ENCODE measurements around the gene TBL3. TPM values are rescaled to one million over a fixed set of nuclear protein-coding genes. Genes with fewer than 3 reads are reported as not detected.

Gene TBL3
- total RNA-seq, 2 experiments from 2014 or later, result 27.7 to 28.7 TPM

DNA sequence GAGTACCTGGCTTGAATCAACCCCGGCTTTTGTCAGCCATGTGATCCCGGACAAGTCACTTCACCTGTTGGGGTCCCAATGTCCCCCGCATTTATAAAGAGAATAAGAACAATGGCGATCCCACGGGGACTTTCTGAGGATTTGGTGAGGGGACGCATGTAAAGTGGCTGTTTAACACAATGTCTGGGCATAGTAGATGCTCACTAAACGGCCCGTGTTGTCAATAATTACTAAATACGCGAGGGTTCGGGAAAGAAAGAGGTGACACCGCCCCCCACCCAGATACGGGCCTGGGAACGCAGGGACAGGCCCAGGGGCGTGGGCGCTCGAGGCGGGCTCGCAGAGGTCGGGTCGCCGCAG, 19.7 kb downstream of the TBL3 start:
- peaks cover 14% of the 10 kb centered on the region for H3K27me3 Mint-ChIP-seq
- no peaks in the 10 kb centered on the region for H3K9me3 Mint-ChIP-seq
- H3K27ac Mint-ChIP-seq, result peak overlapping the region; percentile 71
- ChIA-PET POLR2A (interaction anchor here (1.0 to 5.6 kb wide), 9 partner anchors 8 to 223 kb away, joined by 3 to 56 read pairs (median 15); partner anchors contain the start of genes GFER, NOXO1, PGP and RPS2), CTCF (interaction anchor here (1.5 to 3.8 kb wide), 2 partner anchors 13 to 164 kb away, joined by 3 to 36 read pairs; partner anchors contain the start of gene TRAF7)
- H3K36me3 Mint-ChIP-seq (ENCODE audit: low read depth), result peaks cover 14% of the 10 kb centered on the region
- H3K4me1 Mint-ChIP-seq, result peaks cover 37% of the 10 kb centered on the region
- H3K4me3 Mint-ChIP-seq, result peak overlapping the region; percentile 73
- DNase-seq, result no peak

DNA sequence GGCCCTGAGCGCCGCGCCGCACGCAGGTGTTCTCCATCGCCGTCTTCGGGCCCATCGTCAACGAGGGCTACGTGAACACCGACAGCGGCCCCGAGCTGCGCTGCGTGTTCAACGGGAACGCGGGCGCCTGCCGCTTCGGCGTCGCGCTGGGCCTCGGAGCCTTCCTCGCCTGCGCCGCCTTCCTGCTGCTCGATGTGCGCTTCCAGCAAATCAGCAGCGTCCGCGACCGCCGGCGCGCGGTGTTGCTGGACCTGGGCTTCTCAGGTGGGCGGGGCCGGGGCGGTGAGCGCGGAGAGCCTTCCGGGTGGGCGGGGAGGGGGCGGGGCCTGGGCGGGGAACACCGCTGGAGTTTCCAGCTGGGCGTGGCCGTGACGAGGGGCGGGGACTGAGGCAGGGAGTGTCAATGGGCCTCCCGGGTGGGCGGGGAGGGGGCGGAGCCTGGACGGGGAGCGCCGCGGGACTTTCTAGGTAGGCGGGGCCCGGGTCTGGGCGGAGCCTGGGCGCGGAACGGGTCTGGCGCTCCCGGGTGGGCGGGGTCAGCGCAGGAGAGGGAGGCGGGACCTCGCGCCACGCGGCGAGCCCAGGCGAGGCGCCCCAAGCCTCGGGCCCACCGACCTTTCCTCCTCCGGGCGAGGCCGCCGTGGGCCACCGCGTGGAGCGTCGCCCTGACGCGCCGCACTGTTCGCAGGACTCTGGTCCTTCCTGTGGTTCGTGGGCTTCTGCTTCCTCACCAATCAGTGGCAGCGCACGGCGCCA, 20.3 kb downstream of the TBL3 start:
- peaks cover 37% of the 10 kb centered on the region for H3K4me1 Mint-ChIP-seq
- POLR2A ChIA-PET, result interaction anchor here (1.0 to 5.6 kb wide), 9 partner anchors 8 to 222 kb away, joined by 3 to 56 read pairs (median 15); partner anchors contain the start of genes GFER, NOXO1, PGP and RPS2
- H3K27ac Mint-ChIP-seq, result peak overlapping the region; percentile 35
- CTCF ChIA-PET, result interaction anchor here (1.5 to 3.8 kb wide), 2 partner anchors 12 to 163 kb away, joined by 3 to 36 read pairs; partner anchors contain the start of gene TRAF7
- H3K9me3 Mint-ChIP-seq, result no peaks in the 10 kb centered on the region
- peaks cover 12% of the 10 kb centered on the region for H3K36me3 Mint-ChIP-seq (ENCODE audit: low read depth)
- DNase-seq, result peak; percentile 98
- peak overlapping the region; percentile 73 for H3K4me3 Mint-ChIP-seq
- peaks cover 14% of the 10 kb centered on the region for H3K27me3 Mint-ChIP-seq

DNA sequence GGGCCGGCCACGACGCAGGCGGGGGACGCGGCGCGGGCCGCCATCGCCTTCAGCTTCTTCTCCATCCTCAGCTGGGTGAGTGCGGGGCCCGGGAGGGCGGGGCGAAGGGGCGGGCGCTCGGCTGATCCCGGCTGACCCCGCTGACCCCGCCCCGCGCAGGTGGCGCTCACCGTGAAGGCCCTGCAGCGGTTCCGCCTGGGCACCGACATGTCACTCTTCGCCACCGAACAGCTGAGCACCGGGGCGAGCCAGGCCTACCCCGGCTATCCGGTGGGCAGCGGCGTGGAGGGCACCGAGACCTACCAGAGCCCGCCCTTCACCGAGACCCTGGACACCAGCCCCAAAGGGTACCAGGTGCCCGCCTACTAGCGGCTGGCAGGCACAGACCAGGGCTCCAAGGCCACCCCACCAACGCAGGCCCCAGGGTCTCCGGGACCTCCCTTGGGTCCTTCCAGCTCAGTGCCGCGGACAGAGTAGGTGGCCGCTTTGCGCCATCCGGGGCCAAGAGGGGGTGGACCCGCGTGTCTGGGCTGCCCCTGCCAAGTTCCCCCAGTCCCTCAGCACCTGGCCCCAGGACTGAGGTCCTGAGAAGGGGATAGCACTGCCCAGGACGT, 21.0 kb downstream of the TBL3 start:
- POLR2A ChIA-PET, result interaction anchor here (1.0 to 5.6 kb wide), 8 partner anchors 9 to 162 kb away, joined by 3 to 56 read pairs (median 16); partner anchors contain the start of genes GFER, NOXO1, RPS2 and TBL3
- Mint-ChIP-seq H3K36me3 (ENCODE audit: low read depth) (peaks cover 16% of the 10 kb centered on the region), H3K4me3 (no peak overlapping the region), H3K9me3 (no peaks in the 10 kb centered on the region), H3K4me1 (peaks cover 37% of the 10 kb centered on the region), H3K27ac (no peak overlapping the region), H3K27me3 (peaks cover 14% of the 10 kb centered on the region)
- CTCF ChIA-PET, result interaction anchor here (1.5 to 3.8 kb wide), 2 partner anchors 12 to 163 kb away, joined by 3 to 36 read pairs; partner anchors contain the start of gene TRAF7
- DNase-seq, result no peak

DNA sequence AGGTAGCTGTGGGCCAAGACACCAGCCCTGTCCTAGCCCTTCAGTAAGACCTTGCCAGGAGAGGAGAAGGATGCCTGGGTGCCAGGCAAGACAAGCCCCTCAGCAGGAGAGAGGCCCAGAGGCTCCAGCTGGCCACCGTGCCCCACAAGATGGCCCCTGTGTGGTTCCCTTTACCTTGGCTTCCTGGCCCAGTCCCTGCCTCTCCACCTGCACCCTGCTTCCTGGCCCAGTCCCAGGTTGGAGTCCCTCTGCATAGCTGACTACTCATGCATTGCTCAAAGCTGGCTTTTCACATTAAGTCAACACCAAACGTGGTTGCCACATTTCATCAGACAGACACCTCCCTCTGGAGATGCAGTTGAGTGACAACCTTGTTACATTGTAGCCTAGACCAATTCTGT, 21.9 kb downstream of the TBL3 start:
- ChIA-PET POLR2A (interaction anchor here (4.6 to 5.6 kb wide), 4 partner anchors 11 to 161 kb away, joined by 16 to 56 read pairs (median 24); partner anchors contain the start of genes RPS2, TBL3 and TRAF7), CTCF (interaction anchor here (3.8 kb wide), 1 partner anchor 11 kb away, joined by 36 read pairs; no protein-coding TSS in a partner anchor)
- Mint-ChIP-seq H3K36me3 (ENCODE audit: low read depth) (peaks cover 19% of the 10 kb centered on the region), H3K4me3 (no peak overlapping the region), H3K4me1 (peaks cover 34% of the 10 kb centered on the region), H3K27me3 (peaks cover 8% of the 10 kb centered on the region), H3K9me3 (no peaks in the 10 kb centered on the region), H3K27ac (no peak overlapping the region)
- DNase-seq, result no peak

DNA sequence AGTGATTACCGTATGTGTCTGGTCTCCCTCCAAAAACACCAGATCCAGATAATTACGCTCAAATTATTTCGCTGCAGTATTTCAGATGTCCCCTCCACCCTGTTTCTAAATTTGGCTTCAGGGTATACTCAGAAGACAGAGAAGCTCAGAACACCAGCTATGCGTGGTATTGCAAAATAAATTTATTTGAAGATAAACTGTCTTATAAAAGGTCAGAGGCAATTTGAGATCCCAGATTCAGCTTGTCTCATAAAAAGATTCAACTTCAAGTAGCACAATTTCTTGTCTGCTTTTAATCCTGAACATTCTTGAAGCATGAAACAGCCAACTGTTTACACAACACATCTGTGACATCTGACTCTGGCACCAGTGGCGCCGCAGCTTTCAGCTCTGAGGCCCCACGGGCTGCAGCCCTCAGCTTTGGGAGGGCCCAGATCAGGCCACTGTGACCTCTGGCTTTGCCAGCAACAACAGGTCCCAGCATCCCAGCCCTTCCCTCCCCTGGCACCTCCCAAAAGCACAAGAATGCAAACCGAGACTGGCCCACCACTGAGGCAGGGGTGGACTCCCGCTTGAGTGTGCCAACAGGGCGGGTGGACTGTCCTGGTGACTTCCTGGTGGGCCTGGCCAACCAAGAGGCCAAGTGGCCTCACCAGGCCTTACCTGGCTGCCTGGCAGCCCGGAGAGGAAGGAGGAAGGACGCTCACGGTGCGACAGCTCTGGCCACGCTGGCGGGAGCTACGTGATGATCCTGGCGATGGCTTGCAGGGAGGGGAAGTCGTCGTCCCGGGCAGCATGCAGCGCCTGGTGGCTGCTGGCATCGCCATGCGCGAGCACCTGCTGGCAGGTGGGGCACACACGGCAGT, 25.9 kb downstream of the TBL3 start:
- H3K27me3 Mint-ChIP-seq, result no peaks in the 10 kb centered on the region
- peaks cover 34% of the 10 kb centered on the region for H3K36me3 Mint-ChIP-seq (ENCODE audit: low read depth)
- DNase-seq, result no peak
- ChIA-PET CTCF (interaction anchor here (1.1 kb wide), 1 partner anchor 25 kb away, joined by 4 read pairs; no protein-coding TSS in a partner anchor), POLR2A (interaction anchor here (1.0 to 1.1 kb wide), 2 partner anchors 10 to 157 kb away, joined by 3 read pairs; no protein-coding TSS in a partner anchor)
- peaks cover 11% of the 10 kb centered on the region for H3K4me1 Mint-ChIP-seq
- no peaks in the 10 kb centered on the region for H3K9me3 Mint-ChIP-seq
- no peak overlapping the region for H3K4me3 Mint-ChIP-seq
- H3K27ac Mint-ChIP-seq, result no peak overlapping the region

DNA sequence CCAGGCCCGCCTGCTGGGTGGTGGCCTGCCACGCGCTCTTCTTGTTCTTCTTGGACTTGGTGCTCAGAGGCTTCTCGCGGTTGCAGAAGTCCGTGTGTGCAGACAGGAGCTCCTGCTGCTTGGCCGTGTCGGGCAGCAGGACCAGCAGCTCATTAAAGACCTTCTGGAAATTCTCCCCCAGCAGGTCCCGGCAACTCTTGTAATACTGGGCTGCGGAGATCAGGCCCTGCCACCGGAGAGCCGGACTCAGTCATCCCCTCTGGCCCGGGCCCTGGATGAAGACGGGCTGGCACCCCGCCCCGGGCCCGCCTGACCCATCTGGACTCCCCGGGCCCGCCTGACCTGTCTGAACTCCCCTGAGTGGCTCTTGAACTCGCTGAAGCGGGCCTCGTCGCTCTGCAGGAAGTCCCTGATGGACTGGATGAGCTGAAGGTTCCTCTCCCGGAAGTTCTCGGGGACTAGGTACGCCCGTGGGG, 26.5 kb downstream of the TBL3 start:
- H3K27ac Mint-ChIP-seq, result no peak overlapping the region
- DNase-seq, result no peak
- ChIA-PET CTCF (interaction anchor here (1.1 kb wide), 1 partner anchor 24 kb away, joined by 4 read pairs; no protein-coding TSS in a partner anchor), POLR2A (interaction anchor here (1.0 to 1.1 kb wide), 2 partner anchors 10 to 156 kb away, joined by 3 read pairs; no protein-coding TSS in a partner anchor)
- no peaks in the 10 kb centered on the region for H3K27me3 Mint-ChIP-seq
- H3K36me3 Mint-ChIP-seq (ENCODE audit: low read depth), result peaks cover 34% of the 10 kb centered on the region
- H3K4me1 Mint-ChIP-seq, result peaks cover 8% of the 10 kb centered on the region
- no peaks in the 10 kb centered on the region for H3K9me3 Mint-ChIP-seq
- no peak overlapping the region for H3K4me3 Mint-ChIP-seq

DNA sequence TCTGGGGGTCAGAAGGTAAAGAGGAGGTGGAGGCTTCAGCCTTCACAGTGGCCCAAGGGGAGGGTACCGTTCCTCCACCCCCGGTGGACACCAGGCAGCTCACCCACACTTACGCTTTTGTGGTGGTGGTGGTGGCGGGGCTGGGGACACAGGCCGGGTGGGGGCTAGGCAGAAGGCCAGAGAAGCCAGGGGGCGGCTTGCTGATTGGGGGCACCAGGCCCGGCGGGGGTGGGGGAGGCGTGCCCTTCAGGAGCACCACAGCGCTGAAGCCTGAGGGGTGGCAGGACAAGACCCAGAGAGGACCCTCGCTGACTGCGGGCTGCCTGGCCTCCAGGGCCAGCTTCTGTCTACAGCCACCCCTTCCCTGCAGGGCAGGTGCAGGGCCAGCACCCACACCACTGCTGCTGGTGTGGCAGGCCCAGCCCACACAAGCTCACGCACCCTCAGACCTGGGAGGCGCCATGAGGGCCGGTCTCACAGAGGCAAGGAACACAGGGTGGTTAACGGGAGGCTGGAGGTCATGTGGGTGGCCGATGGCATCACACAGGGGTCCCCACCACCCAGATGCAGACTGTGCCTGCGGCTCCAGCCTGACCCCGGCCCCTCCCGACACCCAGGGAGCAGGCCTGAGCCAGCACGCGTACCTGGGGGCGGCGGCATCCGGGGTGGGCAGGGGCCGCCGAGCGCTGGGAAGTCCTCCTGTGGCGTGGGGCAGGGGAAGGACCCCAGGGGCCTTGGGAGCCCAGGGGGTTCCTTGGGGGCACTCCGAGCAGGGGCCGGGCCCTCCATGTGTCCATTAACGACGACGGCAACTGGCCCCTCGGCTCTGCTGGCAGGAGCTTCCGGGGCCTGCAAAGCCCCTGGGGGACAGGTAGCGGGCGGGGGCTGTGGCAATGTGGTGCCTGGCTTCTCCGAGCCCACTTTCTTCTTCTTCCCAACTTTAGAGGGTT, 27.3 kb downstream of the TBL3 start:
- Mint-ChIP-seq H3K27me3 (no peaks in the 10 kb centered on the region), H3K36me3 (ENCODE audit: low read depth) (peaks cover 34% of the 10 kb centered on the region), H3K4me1 (peaks cover 6% of the 10 kb centered on the region), H3K9me3 (no peaks in the 10 kb centered on the region), H3K27ac (no peak overlapping the region), H3K4me3 (no peak overlapping the region)
- ChIA-PET POLR2A (interaction anchor here (1.0 to 1.4 kb wide), 4 partner anchors 9 to 155 kb away, joined by 3 to 4 read pairs (median 4); no protein-coding TSS in a partner anchor), CTCF (no interaction called here)
- no peak for DNase-seq

DNA sequence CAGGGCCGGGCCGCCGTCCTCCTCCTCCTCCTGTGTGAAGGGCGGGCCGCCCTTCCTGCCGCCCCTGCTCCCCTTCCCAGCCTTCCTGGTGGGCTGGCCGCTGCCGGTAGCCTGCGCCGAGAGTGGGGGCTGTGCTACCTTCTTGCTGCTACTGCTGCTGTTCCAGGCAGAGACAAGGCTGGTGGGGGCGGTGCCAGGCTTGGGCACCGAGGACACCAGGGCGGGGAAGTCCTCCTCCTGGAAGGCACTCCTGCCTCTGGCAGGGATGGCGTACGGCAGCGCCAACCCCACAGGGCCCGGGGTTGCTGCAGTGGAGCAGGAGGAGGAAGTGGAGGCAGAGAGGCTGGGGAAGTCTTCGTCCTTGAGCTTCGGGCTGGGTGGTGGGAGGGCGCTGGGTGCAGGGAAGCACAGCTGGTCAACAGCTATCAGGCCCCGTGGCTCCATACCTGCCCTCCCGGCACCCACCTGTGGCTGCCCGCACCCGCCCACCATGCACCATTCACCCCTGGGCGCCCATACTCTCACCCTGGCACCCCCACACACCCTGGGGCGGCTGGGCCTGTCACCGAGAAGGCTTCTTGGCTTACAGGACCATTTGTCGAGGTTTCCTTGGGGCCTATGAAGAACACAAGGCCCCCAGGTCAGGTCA, 28.1 kb downstream of the TBL3 start:
- Mint-ChIP-seq H3K36me3 (ENCODE audit: low read depth) (peaks cover 34% of the 10 kb centered on the region), H3K4me1 (peaks cover 12% of the 10 kb centered on the region), H3K27ac (no peak overlapping the region), H3K27me3 (no peaks in the 10 kb centered on the region), H3K4me3 (no peak overlapping the region), H3K9me3 (no peaks in the 10 kb centered on the region)
- DNase-seq, result no peak
- ChIA-PET POLR2A (interaction anchor here (1.1 to 1.4 kb wide), 2 partner anchors 9 to 10 kb away, joined by 4 read pairs; no protein-coding TSS in a partner anchor), CTCF (no interaction called here)

DNA sequence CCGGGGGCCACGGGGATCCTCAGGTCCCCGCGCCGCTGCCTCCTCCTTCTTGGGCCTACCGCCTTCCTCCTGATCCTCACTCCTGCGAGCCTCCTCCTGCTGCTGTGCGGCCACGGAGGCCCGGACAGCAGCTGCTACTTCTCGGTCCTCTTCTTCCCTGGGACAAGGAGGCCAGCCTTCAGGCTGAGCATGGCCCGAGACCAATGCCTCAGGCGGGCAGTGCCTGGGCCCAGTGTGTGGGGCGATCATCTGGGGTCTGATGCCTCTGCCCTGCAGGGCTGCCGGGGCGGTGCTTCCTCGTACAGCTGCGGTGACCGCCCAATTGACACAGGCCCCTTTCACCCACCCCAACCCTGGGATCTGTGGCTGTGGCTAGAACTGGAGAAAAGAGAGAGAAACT, 29.2 kb downstream of the TBL3 start:
- Mint-ChIP-seq H3K27ac (no peak overlapping the region), H3K27me3 (no peaks in the 10 kb centered on the region), H3K9me3 (no peaks in the 10 kb centered on the region), H3K36me3 (ENCODE audit: low read depth) (peaks cover 29% of the 10 kb centered on the region), H3K4me1 (peaks cover 17% of the 10 kb centered on the region), H3K4me3 (no peak overlapping the region)
- ChIA-PET CTCF (interaction anchor here (1.3 kb wide), 1 partner anchor 139 kb away, joined by 3 read pairs; no protein-coding TSS in a partner anchor), POLR2A (interaction anchor here (1.4 to 1.5 kb wide), 2 partner anchors 8 to 22 kb away, joined by 4 read pairs; no protein-coding TSS in a partner anchor)
- no peak for DNase-seq

DNA sequence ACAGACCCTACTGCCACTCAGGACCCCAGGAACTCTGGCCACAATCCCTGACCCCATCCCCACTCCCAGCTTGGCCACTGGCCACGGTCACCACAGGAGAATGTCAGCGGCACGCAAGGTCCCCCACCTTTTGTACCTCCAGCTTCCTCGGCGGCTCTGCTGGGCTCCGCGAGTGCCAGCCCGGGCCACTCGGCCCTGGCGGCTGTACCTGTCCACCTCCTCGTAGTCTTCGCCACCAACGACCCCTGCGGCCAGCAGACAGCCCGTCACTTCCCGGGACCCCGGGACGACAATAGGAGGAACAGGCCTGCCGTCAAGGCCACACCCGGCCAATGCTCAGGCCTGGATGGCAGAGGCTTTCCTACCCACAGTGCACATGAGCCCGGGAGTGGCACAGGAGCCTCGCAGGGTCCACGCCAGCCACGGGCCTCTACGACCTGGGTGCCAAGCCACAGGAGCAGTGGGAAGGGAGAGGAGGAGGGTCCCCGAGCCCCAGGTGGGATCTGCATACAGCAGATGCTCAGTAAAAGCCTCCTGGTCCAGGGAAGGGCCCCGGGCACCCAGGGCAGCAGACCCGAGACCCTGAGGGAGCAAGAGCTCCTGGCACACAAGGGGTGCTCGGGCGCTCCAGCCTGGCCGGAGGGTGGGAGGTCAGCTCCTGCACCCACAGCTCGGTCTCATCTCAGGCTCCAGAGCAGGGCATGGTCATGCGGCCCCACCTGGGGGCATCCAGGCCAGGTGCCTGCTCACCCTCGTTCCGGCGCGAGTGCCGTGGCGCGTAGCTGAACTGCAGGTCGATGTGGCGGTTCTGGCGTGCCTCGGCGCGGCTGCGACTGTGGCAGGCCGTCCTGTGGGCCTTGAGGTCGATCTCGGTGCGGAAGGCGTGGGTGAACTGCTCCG, 29.9 kb downstream of the TBL3 start:
- Mint-ChIP-seq H3K4me1 (peaks cover 23% of the 10 kb centered on the region), H3K36me3 (ENCODE audit: low read depth) (peaks cover 28% of the 10 kb centered on the region), H3K4me3 (no peak overlapping the region), H3K27ac (no peak overlapping the region), H3K9me3 (no peaks in the 10 kb centered on the region), H3K27me3 (no peaks in the 10 kb centered on the region)
- ChIA-PET CTCF (interaction anchor here (0.6 to 1.3 kb wide), 2 partner anchors 103 to 139 kb away, joined by 3 to 4 read pairs; no protein-coding TSS in a partner anchor), POLR2A (interaction anchor here (1.5 kb wide), 1 partner anchor 21 kb away, joined by 4 read pairs; no protein-coding TSS in a partner anchor)
- no peak for DNase-seq

All from activated CD4-positive, alpha-beta memory T cell treated with anti-CD3 and anti-CD28 coated beads, Interleukin-2, amount 10 ng/mL, durations not matched to agents 7 days and 5 days (primary cell).